ENCODE data around the gene MUC5B. TPM values are rescaled to one million over a fixed set of nuclear protein-coding genes. Genes with fewer than 3 reads are reported as not detected.
"Not testable (repeated sequence)": the region's sequence is repeated elsewhere in the genome, so short reads cannot be mapped to it uniquely, and the experiment has no call there.

The MUC5B gene
- total and polyA plus RNA-seq, 2 experiments from 2014 or later, result not detected

DNA sequence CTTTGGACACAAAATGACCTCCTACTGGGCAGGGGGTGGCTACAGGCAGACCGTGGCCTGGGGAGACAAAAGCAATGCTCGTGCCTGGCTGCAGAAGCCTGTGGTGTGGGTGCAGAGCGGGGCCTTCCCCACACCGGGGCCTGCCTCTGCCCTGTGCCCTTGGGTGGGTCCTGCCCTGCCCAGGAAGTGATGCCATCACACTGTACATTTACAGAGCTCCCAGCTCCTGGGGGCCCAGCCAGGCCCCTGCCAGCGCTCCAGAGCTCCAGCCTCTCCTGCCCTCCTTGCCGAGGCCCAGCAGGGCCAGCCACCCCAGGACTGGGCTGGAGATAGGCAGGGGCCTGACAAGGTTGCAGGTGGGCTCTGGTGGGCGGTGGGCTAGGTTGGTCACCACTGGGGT lies 40.1 kb downstream of the MUC5B start:
- Histone ChIP-seq H3F3A (ENCODE audit: insufficient read depth) (no peaks in the 10 kb centered on the region), H3K79me2 (ENCODE audit: insufficient read depth) (no peaks in the 10 kb centered on the region), H3K36me3 (ENCODE audit: low read depth) (no peaks in the 10 kb centered on the region), H3K9ac (no peak overlapping the region), H3K4me2 (ENCODE audit: unreplicated experiment) (peak overlapping the region; percentile 56), H2AFZ (peak overlapping the region; percentile 83), H3K27me3 (replicated peaks; ENCODE audit: insufficient read depth) (no peaks in the 10 kb centered on the region), H4K20me1 (ENCODE audit: insufficient read depth) (no peaks in the 10 kb centered on the region), H3K4me1 (ENCODE audit: insufficient read depth) (no peaks in the 10 kb centered on the region), H3K4me3 (peak overlapping the region; percentile 70), H3K27ac (no peak overlapping the region), H3K9me2 (ENCODE audit: insufficient read depth) (no peaks in the 10 kb centered on the region), H3K9me3 (ENCODE audit: low read depth) (no peaks in the 10 kb centered on the region)
- WGBS, 2 experiments (ENCODE audit: low coverage in 1 of 2, low lambda C conversion rate in 2 of 2, missing lambda C conversion rate in 2 of 2), result 20 to 23% methylated on average over 7 of the region's 7 CpGs
- TF ChIP-seq EZH2phosphoT487 (IDR thresholded peaks at IDR 0.05; ENCODE audit: insufficient read depth, low read depth), result no peak
- TF ChIP-seq EZH2 (IDR thresholded peaks at IDR 0.05; ENCODE audit: insufficient read depth, poor library complexity, severe bottlenecking), result no peak
- in situ Hi-C loops (cut with MboI), result no loop called here
- no peak for DNase-seq

DNA sequence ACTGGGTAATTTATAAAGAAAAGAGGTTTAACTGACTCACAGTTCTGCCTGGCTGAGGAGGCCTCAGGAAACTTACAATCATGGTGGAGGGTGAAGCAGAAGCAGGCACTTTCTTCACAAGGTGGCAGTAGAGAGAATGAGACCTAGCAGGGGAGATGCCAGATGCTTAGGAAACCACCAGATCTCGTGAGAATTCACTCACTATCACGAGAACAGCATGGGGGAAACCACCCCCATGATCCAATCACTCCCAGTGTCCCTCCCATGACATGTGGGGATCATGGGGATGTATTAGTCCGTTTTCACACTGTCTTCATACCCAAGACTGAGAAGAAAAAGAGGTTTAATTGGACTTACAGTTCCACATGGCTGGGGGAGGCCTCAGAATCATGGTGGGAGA lies 41.6 kb downstream of the MUC5B start:
- in situ Hi-C loops (cut with MboI); H3K4me2 ChIP-seq (ENCODE audit: unreplicated experiment); H3K9me3 ChIP-seq (ENCODE audit: low read depth); H4K20me1 ChIP-seq (ENCODE audit: insufficient read depth); H3K9ac ChIP-seq; H3K27me3 ChIP-seq (replicated peaks; ENCODE audit: insufficient read depth); H3K27ac ChIP-seq; H3K4me1 ChIP-seq (ENCODE audit: insufficient read depth); H3K9me2 ChIP-seq (ENCODE audit: insufficient read depth); H3K4me3 ChIP-seq; H3K36me3 ChIP-seq (ENCODE audit: low read depth); H3K79me2 ChIP-seq (ENCODE audit: insufficient read depth); H3F3A ChIP-seq (ENCODE audit: insufficient read depth): not testable (repeated sequence)
- DNase-seq, result peak; percentile 82
- 0 to 3% methylated on average over 3 of the region's 3 CpGs for WGBS, 2 experiments (ENCODE audit: low coverage in 1 of 2, low lambda C conversion rate in 2 of 2, missing lambda C conversion rate in 2 of 2)
- H2AFZ ChIP-seq, result 0 out of 2 replicates have a peak overlapping the region, but pooled peaks have one; percentile 19

DNA sequence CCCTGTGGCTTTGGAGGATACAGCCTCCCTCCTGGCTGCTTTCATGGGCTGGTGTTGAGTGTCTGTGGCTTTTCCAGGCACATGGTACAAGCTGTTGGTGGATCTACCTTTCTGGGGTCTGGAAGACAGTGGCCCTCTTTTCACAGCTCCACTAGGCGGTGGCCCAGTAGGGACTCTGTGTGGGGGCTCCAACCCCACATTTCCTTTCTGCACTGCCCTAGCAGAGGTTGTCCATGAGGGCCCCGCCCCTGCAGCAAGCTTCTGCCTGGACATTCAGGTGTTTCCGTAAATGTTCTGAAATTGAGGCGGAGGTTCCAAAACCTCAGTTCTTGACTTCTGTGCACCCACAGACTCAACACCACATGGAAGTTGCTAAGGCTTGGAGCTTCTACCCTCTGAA lies 42.6 kb downstream of the MUC5B start:
- DNase-seq; H3K36me3 ChIP-seq (ENCODE audit: low read depth); H3K79me2 ChIP-seq (ENCODE audit: insufficient read depth); in situ Hi-C loops (cut with MboI); H3K4me3 ChIP-seq; H3K27ac ChIP-seq; H3K27me3 ChIP-seq (replicated peaks; ENCODE audit: insufficient read depth); H2AFZ ChIP-seq; H3K4me1 ChIP-seq (ENCODE audit: insufficient read depth); H3K9ac ChIP-seq; H3K4me2 ChIP-seq (ENCODE audit: unreplicated experiment); H3K9me2 ChIP-seq (ENCODE audit: insufficient read depth); H3K9me3 ChIP-seq (ENCODE audit: low read depth); H3F3A ChIP-seq (ENCODE audit: insufficient read depth); H4K20me1 ChIP-seq (ENCODE audit: insufficient read depth): not testable (repeated sequence)
- 79 to 84% methylated on average over 4 of the region's 4 CpGs for WGBS, 2 experiments (ENCODE audit: low coverage in 1 of 2, low lambda C conversion rate in 2 of 2, missing lambda C conversion rate in 2 of 2)

DNA sequence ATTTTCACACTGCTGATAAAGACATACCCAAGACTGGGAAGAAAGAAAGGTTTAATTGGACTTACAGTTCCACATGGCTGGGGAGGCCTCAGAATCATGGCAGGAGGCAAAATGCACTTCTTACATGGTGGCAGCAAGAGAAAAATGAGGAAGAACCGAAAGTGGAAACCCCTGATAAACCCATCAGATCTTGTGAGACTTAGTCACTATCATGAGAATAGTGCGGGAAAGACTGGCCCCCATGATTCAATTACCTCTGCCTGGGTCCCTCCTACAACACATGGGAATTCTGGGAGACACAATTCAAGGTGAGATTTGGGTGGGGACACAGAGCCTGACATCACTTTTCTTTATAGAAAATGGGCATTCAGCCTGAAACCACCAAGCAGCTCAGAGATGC lies 44.1 kb downstream of the MUC5B start:
- H3K27ac ChIP-seq; in situ Hi-C loops (cut with MboI); H4K20me1 ChIP-seq (ENCODE audit: insufficient read depth); H3K4me2 ChIP-seq (ENCODE audit: unreplicated experiment); H3K9ac ChIP-seq; H3K4me1 ChIP-seq (ENCODE audit: insufficient read depth); H3K9me3 ChIP-seq (ENCODE audit: low read depth); DNase-seq; H3K79me2 ChIP-seq (ENCODE audit: insufficient read depth); H3K27me3 ChIP-seq (replicated peaks; ENCODE audit: insufficient read depth); H2AFZ ChIP-seq; H3F3A ChIP-seq (ENCODE audit: insufficient read depth); H3K4me3 ChIP-seq; H3K9me2 ChIP-seq (ENCODE audit: insufficient read depth); H3K36me3 ChIP-seq (ENCODE audit: low read depth): not testable (repeated sequence)
- WGBS, 2 experiments (ENCODE audit: low coverage in 1 of 2, low lambda C conversion rate in 2 of 2, missing lambda C conversion rate in 2 of 2), result 69 to 74% methylated on average over 2 of the region's 2 CpGs

DNA sequence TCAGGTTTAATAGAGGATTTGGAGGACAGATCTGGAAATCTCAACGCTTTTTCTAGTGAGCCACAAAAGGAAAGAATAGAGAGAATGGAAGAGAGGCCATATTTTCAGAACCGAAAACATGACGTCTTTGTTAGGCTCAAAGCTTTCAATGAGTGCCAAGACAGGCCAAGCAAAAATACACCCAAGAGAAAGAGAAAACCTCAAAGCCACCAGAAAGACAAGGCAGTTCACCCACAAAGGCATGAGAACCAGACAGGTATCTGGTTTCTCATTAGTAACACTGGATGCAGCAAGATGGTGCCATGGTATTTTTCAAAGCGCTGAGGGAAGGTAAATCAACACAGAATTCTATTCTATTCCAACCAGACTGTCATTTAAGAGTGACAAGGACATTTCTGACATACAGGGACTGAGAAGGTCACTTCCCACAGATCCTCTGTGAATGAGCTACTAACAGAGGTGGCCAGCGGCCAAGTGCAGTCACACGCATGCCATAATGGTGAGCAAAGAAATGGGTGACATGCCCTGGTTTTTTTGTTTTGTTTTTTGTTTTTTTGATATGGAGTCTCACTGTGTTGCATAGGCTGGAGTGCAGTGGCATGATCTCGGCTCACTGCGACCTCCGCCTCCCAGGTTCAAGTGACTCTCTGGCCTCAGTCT lies 44.7 kb downstream of the MUC5B start:
- H3F3A ChIP-seq (ENCODE audit: insufficient read depth), result no peaks in the 10 kb centered on the region
- TF ChIP-seq EZH2 (IDR thresholded peaks at IDR 0.05; ENCODE audit: insufficient read depth, poor library complexity, severe bottlenecking), result no peak
- TF ChIP-seq EZH2phosphoT487 (IDR thresholded peaks at IDR 0.05; ENCODE audit: insufficient read depth, low read depth), result no peak
- H3K4me1 ChIP-seq (ENCODE audit: insufficient read depth), result no peaks in the 10 kb centered on the region
- DNase-seq, result peak; percentile 38
- H3K27ac ChIP-seq, result no peak overlapping the region
- in situ Hi-C loops (cut with MboI), result no loop called here
- H3K27me3 ChIP-seq (replicated peaks; ENCODE audit: insufficient read depth), result no peaks in the 10 kb centered on the region
- no peaks in the 10 kb centered on the region for H3K36me3 ChIP-seq (ENCODE audit: low read depth)
- no peak overlapping the region for H2AFZ ChIP-seq
- H3K9me3 ChIP-seq (ENCODE audit: low read depth), result no peaks in the 10 kb centered on the region
- no peak overlapping the region for H3K4me2 ChIP-seq (ENCODE audit: unreplicated experiment)
- 78 to 82% methylated on average over 9 of the region's 9 CpGs for WGBS, 2 experiments (ENCODE audit: low coverage in 1 of 2, low lambda C conversion rate in 2 of 2, missing lambda C conversion rate in 2 of 2)
- H3K9ac ChIP-seq, result no peak overlapping the region
- H3K79me2 ChIP-seq (ENCODE audit: insufficient read depth), result no peaks in the 10 kb centered on the region
- H4K20me1 ChIP-seq (ENCODE audit: insufficient read depth), result no peaks in the 10 kb centered on the region
- no peaks in the 10 kb centered on the region for H3K9me2 ChIP-seq (ENCODE audit: insufficient read depth)
- no peak overlapping the region for H3K4me3 ChIP-seq
